Panc1 (cell line): ENCODE results near the gene RSAD1.

Experiments used
- SIN3A ChIP-seq: IDR thresholded peaks from 2 replicates; pipeline ENCODE4 v1.6.1; 2012; ENCODE audit warnings: low read depth, mild to moderate bottlenecking, low read length, moderate library complexity, borderline replicate concordance; ENCODE audit not compliant: insufficient read depth
- TF ChIP-seq, protein P1 (sequence below), 2 experiments: IDR thresholded peaks; 2 replicates each; pipeline ENCODE4 v1.6.1; 2011 to 2012; ENCODE audit warnings: low read depth in 2 of 2, control low read depth in 1 of 2, low read length in 1 of 2, mild to moderate bottlenecking in 1 of 2, moderate library complexity in 1 of 2; ENCODE audit not compliant: insufficient read depth in 1 of 2
- TF ChIP-seq, protein P2 (sequence below): fragments of 450-650 bp; IDR thresholded peaks from 2 replicates; pipeline ENCODE4 v1.5.1; 2017; ENCODE audit warnings: mild to moderate bottlenecking

DNA sequence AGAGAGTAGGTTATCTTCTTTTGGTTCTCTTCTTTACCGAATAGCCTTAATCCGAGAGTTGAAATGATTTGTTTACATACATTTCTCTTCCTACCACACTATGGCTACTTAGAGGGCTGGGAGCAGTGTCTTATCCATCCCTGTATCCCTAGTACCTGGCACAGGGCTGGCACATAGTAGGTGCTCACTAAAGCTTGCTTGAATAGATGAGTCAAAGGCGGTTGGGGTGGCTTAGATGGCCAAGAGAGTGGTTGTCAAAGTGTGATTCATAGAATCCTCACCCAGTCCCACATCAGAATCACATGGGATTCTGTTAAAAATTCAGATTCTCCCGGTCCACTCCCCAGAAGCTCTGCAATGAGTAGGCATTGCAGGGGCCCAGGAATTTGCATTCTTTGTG lies 21.0 kb upstream of the RSAD1 start:
- TF ChIP-seq, protein P1, sequence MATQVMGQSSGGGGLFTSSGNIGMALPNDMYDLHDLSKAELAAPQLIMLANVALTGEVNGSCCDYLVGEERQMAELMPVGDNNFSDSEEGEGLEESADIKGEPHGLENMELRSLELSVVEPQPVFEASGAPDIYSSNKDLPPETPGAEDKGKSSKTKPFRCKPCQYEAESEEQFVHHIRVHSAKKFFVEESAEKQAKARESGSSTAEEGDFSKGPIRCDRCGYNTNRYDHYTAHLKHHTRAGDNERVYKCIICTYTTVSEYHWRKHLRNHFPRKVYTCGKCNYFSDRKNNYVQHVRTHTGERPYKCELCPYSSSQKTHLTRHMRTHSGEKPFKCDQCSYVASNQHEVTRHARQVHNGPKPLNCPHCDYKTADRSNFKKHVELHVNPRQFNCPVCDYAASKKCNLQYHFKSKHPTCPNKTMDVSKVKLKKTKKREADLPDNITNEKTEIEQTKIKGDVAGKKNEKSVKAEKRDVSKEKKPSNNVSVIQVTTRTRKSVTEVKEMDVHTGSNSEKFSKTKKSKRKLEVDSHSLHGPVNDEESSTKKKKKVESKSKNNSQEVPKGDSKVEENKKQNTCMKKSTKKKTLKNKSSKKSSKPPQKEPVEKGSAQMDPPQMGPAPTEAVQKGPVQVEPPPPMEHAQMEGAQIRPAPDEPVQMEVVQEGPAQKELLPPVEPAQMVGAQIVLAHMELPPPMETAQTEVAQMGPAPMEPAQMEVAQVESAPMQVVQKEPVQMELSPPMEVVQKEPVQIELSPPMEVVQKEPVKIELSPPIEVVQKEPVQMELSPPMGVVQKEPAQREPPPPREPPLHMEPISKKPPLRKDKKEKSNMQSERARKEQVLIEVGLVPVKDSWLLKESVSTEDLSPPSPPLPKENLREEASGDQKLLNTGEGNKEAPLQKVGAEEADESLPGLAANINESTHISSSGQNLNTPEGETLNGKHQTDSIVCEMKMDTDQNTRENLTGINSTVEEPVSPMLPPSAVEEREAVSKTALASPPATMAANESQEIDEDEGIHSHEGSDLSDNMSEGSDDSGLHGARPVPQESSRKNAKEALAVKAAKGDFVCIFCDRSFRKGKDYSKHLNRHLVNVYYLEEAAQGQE (IDR thresholded peaks at IDR 0.05; ENCODE audit: insufficient read depth in 1 of 2, low read depth in 2 of 2, low read length in 1 of 2): no peak
- TF ChIP-seq, protein P2, sequence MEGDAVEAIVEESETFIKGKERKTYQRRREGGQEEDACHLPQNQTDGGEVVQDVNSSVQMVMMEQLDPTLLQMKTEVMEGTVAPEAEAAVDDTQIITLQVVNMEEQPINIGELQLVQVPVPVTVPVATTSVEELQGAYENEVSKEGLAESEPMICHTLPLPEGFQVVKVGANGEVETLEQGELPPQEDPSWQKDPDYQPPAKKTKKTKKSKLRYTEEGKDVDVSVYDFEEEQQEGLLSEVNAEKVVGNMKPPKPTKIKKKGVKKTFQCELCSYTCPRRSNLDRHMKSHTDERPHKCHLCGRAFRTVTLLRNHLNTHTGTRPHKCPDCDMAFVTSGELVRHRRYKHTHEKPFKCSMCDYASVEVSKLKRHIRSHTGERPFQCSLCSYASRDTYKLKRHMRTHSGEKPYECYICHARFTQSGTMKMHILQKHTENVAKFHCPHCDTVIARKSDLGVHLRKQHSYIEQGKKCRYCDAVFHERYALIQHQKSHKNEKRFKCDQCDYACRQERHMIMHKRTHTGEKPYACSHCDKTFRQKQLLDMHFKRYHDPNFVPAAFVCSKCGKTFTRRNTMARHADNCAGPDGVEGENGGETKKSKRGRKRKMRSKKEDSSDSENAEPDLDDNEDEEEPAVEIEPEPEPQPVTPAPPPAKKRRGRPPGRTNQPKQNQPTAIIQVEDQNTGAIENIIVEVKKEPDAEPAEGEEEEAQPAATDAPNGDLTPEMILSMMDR: no peak
- no peak for TF ChIP-seq SIN3A
